HUDEP-2 (cell line): ENCODE results near the gene MAIP1.

Experiments
- DNase-seq, 76 experiments: peaks; one replicate each; lab custom pipeline; 2025; ENCODE audit not compliant: unreplicated experiment in 76 of 76; lab: John Stamatoyannopoulos, UW

MAIP1 gene

DNA sequence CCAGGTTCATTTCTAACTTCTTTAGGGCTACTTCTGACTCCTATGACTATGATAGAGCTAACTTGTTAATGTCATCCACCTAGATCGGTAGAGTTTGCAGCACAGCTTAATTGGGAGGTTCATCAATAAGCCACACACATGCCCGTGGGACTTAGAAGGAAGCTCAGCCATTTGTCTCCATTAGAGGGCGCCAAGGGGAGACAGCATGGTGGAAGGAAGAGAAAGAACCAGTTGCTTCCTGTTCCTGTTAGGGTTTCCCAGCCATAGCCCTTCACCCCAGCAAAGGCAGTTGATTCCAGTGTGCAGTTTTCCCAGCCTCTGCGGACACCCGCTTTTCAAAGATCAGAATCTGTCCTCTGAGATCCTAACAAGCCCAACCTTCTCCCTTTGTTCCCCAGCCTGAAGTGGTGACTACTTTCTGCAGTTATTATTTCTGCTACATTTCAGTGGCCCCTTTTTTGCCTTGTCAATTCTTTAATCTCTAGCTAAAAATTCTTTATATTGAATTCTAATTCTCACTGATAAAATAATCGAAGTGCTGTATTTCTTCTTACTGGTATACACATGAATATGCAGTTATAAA lies 30.3 kb downstream of the MAIP1 start:
- DNase-seq = peak in 70 of 76 experiments; percentile 2 to 73 (median 34)

DNA sequence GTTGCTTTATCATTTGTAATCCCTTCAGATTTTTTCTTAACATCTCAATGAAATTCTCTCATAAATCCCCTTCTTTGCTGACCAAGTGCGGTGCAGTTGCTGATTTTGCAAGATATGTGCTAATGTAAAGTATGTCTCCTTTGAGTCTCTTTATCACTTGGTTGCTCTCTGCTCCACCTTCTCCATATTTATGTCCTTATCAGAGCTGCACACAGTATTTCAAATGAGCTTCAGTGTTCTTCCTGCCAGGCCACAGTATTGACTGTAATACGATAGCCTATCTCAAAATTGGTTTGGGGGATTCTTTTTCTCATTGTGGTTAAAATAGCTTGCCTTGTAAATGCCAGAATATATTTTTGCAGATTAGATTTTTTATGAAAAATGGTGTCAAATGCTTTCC lies 32.2 kb downstream of the MAIP1 start:
- DNase-seq = peak in 39 of 76 experiments; percentile 1 to 74 (median 37)

DNA sequence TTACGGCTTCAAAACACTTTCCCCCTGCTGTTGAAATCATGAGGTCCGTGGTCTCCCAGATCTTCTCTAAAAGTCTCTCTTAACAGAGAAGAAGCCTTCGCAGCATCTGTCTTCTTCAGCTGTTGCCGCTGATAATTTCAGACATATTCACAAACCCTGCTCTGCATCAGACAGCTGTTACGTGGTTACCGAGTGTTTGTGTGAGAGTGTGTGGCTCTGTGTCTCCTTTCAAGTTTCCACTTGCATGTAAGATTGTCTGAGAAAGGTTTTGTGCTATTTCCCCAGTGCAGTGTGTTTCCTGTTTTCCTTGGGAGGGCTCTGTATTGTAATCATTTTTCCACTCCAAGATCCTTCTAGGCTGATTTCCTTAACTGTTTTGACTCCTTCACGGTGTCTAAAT lies 32.8 kb downstream of the MAIP1 start:
- peak in 3 of 76 experiments; percentile 1 to 6 (median 5) for DNase-seq

DNA sequence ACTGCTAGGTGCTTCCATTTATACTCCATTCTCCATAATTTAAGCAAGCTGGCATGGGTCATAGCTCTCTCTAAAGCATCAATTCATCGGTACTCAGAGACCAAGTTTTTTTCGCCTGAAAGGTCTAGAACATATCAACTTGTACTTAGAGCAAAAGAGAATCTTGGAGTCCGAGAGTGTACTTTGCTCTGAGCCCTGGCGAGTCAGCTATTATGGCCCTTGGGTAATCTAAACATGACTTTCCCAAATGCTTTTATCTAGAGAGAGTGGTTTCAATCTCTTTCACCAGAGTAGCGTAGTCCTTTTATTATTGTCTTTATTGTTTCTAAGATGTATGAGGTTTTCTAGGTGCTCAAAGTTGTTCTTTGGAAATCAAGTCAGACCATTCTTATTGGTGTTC lies 34.4 kb downstream of the MAIP1 start:
- no peak for DNase-seq

DNA sequence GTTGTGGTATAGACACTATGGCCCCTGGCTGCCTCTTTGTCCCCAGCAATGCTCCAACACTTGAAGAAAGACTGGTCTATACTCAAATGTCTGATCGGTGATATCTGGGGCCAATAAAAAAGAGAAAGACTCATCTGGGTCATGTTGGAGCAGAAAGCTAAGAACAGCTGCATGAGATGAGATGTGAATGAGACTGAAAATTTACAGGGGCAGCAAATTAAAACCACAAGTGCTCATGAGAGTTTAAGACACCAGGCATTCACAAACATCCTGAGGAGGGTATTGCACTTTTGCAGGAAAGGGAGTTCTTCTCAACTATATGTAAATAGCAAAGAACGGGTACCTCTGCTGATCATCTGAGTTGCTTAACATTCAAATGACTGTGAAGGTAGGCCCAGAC lies 36.3 kb downstream of the MAIP1 start:
- no peak for DNase-seq

DNA sequence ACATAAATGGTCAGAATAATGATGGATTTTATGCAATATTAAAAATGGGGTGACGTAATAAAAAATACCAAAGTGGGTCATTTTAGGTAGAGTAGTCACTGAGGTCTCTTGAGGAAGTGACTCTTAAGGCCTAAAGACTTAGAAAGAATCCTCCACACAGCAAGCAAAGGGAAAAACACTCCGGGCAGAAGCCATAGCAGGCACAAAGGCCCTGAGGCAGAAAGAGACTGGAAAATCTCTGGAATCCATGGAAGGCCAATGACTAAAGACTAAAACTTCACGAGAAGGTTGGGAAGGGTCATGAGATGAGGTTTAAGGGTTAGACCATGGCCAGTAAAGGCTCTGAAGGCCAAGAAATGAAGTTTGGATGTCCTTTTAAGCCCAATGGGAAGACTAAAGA lies 36.9 kb downstream of the MAIP1 start:
- no peak for DNase-seq

DNA sequence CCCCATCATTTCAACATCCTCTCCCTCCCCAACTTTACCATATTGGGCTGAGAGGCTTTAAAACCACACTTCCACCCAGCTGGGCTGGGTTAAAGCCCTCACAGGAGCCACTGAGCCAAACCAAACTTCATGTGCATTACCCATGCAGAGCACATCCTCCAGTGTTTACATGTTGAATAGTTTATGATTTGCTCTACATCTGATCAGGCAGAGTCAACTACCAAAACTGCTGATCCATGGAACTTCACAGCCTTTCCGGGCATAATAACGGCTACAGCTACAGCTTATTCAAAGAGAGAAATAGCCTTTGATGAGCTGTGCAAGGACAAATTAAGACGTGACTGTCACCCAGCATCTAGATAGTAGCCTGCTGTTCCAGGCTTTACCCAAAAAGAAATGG lies 39.0 kb downstream of the MAIP1 start:
- DNase-seq = no peak

DNA sequence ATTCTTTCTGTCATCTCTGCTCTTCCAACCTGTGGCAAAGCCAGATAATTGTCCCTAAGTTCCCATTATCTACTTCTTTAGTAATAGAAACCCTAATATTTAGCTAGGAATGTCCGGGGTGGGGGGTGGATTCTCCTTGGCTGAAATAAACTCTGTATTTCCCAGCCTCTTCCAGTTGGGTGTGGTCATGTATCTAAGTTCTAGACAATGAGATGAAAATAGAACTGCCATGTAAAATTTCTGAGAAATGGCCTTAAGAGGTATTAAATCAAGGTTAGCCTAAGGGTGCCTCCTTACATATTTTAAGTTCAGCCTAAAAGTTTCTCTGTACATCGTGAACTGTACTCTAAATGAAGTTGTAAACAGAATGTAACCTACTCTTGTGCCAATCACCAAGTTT lies 39.5 kb downstream of the MAIP1 start:
- DNase-seq = no peak

DNA sequence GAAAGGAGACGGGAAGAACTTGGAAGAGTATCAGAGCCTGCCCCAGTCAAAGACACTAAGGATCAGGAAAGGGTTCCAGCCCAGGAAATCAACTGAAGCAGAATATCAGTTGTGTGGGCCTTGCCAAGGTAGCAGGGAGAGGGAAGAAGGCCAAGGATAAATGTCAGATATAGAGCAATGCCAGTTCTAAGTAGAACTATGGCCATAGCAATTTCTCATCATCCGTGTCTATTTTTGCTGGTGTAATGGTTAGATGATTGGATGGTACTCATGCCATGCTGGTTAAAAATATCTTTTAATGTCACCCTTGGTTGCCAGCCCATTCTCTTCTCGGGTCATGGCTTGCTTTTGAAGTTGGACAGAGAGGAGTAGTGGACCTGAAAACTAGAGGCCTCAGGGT lies 41.9 kb downstream of the MAIP1 start:
- no peak for DNase-seq

DNA sequence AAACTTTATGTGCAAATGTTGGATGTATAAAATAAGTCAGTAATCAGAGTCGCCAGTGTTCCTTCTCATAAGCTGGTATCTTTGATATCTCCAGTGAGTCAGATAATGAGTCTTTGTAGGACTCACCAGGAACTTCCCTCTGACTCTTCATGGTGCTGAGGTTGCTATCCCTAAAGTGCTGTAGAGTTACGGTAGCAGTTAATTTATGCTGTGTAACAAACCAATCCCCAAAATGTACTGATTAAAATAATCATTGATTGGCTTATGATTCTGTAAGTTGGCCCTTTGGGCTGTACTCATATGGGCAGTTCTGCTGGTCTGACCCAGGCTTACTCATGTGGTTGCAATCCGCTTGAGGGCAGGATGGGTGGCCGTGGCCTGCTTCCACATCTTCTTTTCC lies 43.8 kb downstream of the MAIP1 start:
- DNase-seq = no peak

DNA sequence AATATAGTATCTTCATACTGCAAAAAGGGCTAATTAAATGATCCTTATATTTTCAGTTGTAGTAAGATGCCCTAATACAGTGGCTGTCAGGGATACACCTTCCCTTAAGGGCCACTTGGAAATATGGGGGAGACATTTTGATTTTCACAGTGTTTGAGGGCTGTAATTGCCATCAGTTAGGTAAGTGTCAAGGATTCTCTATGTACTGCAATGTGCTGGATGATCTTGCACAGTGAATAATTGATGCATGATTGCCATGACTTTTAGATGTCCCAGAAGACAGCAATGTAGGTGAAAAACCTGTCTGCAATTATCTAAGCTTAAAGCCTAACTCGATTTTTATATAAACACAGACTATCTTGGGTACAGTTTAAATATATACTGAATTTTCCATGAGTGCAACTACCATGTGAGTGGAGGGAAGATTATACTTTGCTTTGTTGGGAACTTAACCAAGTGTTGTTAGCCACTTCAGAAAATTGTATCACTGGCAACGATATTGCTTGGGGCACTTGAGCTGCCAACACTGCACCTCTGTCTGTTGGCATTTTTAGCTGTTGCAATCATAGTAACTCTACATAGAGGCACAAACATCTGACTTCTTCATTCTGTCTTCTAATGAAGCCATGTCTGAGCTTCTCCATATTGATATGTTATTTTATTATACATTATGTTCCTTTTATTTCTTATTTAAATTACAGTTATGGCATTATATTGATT lies 45.2 kb downstream of the MAIP1 start:
- no peak for DNase-seq

DNA sequence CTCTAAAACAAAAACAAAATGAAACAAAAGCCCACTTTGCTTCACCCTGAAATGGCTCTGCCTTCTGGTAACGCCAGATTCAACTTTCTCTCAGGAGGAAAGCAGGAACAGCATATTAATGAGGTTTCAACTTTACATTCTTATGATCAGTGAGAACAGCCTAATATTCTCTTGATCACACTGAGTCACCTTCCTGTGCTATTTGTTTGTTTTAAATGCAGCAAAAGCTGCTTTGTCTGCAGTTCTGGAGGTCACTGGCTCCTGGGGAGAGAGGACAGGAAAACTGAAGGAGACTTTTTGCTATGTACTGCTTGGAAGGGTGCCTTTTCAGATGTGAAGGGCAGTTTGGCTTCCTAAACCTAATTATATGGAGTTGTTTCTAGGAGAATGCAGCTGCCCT lies 48.1 kb downstream of the MAIP1 start:
- DNase-seq = no peak

DNA sequence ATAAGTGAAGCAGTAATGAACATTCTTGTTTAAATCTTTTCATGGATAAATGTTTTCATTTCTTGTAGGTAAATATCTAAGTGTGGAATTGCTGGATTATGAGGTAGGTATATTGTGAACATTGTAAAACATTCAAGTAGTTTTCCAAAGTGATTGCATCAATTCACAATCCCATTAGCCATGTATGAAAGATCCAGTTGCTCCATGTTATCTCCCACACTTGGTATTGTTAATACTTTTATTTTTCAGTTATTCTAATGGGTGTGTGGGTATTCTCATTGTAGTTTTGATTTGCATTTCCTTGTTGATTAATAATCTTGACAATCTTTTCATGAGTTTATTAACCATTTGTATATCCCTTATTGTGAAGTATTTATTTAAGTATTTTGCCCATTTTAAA lies 50.3 kb downstream of the MAIP1 start:
- DNase-seq = no peak

DNA sequence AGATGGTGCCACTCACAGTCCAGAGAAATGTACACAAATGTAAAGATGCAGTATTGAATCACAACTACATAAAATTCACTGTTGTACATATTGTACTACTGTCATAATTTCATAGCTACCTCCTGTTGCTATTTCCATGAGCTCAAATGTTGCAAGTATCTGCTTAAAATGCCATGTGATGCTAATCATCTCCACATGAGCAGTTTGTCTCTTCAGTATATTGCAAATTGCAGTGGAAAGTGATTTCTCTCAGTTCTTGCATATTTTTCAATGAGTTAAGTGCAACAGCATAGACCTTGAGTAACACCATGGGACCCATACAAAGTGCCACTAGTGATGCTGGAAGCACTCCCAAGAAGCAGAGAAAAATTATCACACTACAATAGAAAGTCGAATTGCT lies 51.9 kb downstream of the MAIP1 start:
- no peak for DNase-seq

DNA sequence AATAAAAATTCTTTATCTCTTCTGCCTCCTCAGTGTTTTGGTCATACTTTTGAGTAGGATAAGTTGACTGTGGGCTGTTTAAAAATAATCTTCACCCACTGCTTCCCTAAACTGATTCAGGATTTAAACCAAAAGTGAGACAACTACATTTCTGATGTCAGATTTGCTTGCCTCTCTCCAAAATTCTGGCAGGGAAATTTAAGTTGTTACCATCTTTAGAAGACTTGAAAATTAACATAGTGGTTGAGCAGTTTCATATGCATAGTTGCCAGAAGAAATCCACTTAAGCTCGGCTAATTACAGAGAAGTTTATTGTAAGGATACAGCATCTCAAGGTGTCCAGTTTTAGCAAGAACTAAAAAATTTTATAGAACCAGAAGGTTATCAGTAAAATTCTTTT lies 57.0 kb downstream of the MAIP1 start:
- DNase-seq = no peak
